Keratinocyte (primary cell): ENCODE data around the gene CX3CR1.

Source experiments
- EZH2 ChIP-seq: IDR thresholded peaks from one replicate; pipeline ENCODE4 v1.6.1; 2012; ENCODE audit warnings: inconsistent platforms, mild to moderate bottlenecking, low read length, moderate library complexity
- TF ChIP-seq, protein P1 (sequence below), 3 experiments: IDR thresholded peaks in 1 of 3; conservative IDR thresholded peaks in 1 of 3; optimal IDR thresholded peaks in 1 of 3; 2 replicates in 2 of 3; 3 replicates in 1 of 3; pipeline versions ENCODE3 to v1.5.1; 2011; ENCODE audit warnings: low read length in 3 of 3, mild to moderate bottlenecking in 3 of 3, moderate library complexity in 2 of 3, control low read depth in 1 of 3, inconsistent platforms in 1 of 3; ENCODE audit not compliant: insufficient read depth in 2 of 3; ENCODE audit errors: extremely low read depth in 1 of 3

DNA sequence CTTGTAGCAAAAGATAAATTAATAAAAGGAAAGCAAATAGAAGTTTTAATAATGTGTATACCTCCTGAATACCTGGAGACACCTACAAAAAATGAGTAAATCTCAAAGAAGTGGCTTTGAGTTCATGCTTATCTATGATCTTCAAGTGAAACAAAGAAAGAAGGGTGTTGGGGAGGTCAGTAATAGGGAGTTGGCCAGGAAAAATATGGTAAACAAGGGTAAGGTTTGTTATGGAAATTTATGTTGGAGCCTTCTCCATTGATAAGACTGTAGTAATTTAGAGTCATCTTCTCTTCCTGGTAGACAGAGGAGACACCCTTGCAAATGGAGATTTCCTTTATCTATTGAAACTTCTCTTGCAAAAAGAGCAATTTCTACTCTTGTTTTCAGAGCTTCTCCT lies 43.1 kb upstream of the CX3CR1 start:
- TF ChIP-seq, protein P1, sequence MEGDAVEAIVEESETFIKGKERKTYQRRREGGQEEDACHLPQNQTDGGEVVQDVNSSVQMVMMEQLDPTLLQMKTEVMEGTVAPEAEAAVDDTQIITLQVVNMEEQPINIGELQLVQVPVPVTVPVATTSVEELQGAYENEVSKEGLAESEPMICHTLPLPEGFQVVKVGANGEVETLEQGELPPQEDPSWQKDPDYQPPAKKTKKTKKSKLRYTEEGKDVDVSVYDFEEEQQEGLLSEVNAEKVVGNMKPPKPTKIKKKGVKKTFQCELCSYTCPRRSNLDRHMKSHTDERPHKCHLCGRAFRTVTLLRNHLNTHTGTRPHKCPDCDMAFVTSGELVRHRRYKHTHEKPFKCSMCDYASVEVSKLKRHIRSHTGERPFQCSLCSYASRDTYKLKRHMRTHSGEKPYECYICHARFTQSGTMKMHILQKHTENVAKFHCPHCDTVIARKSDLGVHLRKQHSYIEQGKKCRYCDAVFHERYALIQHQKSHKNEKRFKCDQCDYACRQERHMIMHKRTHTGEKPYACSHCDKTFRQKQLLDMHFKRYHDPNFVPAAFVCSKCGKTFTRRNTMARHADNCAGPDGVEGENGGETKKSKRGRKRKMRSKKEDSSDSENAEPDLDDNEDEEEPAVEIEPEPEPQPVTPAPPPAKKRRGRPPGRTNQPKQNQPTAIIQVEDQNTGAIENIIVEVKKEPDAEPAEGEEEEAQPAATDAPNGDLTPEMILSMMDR (optimal IDR thresholded peaks at IDR 0.05 in 1 of 3, IDR thresholded peaks at IDR 0.05 in 1 of 3, conservative IDR thresholded peaks at IDR 0.05 in 1 of 3; ENCODE audit: extremely low read depth in 1 of 3, insufficient read depth in 2 of 3, low read length in 3 of 3) = no peak
- no peak for TF ChIP-seq EZH2
